ENCODE results near the gene STK4.

STK4 gene

GRCh38 chr20:45028424-45029136 is 62.3 kb downstream of the STK4 start:
- DNase-seq (ENCODE audit: low read depth in 3 of 3), result no peak

GRCh38 chr20:45029884-45030283 is 63.6 kb downstream of the STK4 start:
- DNase-seq (ENCODE audit: low read depth in 3 of 3), result no peak

- DNase-seq (ENCODE audit: low read depth in 3 of 3), result no peak
These were observed 66.0 kb downstream of the STK4 start for GRCh38 chr20:45032276-45032675.

GRCh38 chr20:45032781-45033180 is 66.5 kb downstream of the STK4 start:
- no peak for DNase-seq (ENCODE audit: low read depth in 3 of 3)

- no peak for DNase-seq (ENCODE audit: low read depth in 3 of 3)
These were observed 68.1 kb downstream of the STK4 start for GRCh38 chr20:45034436-45034835.

GRCh38 chr20:45036044-45036755 is 69.9 kb downstream of the STK4 start:
- peak in 2 of 3 donors; percentile 37 for DNase-seq (ENCODE audit: low read depth in 3 of 3)

GRCh38 chr20:45037050-45037449 is 70.7 kb downstream of the STK4 start:
- DNase-seq (ENCODE audit: low read depth in 3 of 3), result no peak

GRCh38 chr20:45037635-45038034 is 71.3 kb downstream of the STK4 start:
- DNase-seq (ENCODE audit: low read depth in 3 of 3), result no peak

- DNase-seq (ENCODE audit: low read depth in 3 of 3), result no peak
These were observed 72.6 kb downstream of the STK4 start for GRCh38 chr20:45038745-45039474.

GRCh38 chr20:45039475-45039820 is 73.1 kb downstream of the STK4 start:
- no peak for DNase-seq (ENCODE audit: low read depth in 3 of 3)

GRCh38 chr20:45041464-45042337 is 75.4 kb downstream of the STK4 start:
- DNase-seq (ENCODE audit: low read depth in 3 of 3), result no peak

- DNase-seq (ENCODE audit: low read depth in 3 of 3), result no peak
These were observed 76.7 kb downstream of the STK4 start for GRCh38 chr20:45042978-45043377.

GRCh38 chr20:45044084-45044573 is 77.8 kb downstream of the STK4 start:
- no peak for DNase-seq (ENCODE audit: low read depth in 3 of 3)

GRCh38 chr20:45044601-45045000 is 78.3 kb downstream of the STK4 start:
- DNase-seq (ENCODE audit: low read depth in 3 of 3), result no peak

- no peak for DNase-seq (ENCODE audit: low read depth in 3 of 3)
These were observed 81.3 kb downstream of the STK4 start for GRCh38 chr20:45047581-45048119.

GRCh38 chr20:45049438-45049837 is 83.1 kb downstream of the STK4 start:
- DNase-seq (ENCODE audit: low read depth in 3 of 3), result no peak

GRCh38 chr20:45049904-45050471 is 83.7 kb downstream of the STK4 start:
- DNase-seq (ENCODE audit: low read depth in 3 of 3), result no peak

GRCh38 chr20:45051204-45052060 is 85.1 kb downstream of the STK4 start:
- DNase-seq (ENCODE audit: low read depth in 3 of 3), result no peak

GRCh38 chr20:45052698-45053429 is 86.6 kb downstream of the STK4 start:
- no peak for DNase-seq (ENCODE audit: low read depth in 3 of 3)

All from stimulated activated CD4-positive, alpha-beta T cell treated with anti-CD3 and anti-CD28 coated beads, TNF-alpha, amount 100 ng/mL, for 48 hours (primary cell).